Osteocyte (in vitro differentiated cells): Measurements from ENCODE around the gene ZNF689. TPM values are rescaled to one million over a fixed set of nuclear protein-coding genes. Genes with fewer than 3 reads are reported as not detected.
"Not testable (repeated sequence)": the region's sequence is repeated elsewhere in the genome, so short reads cannot be mapped to it uniquely, and the experiment has no call there.

Source experiments
- DNase-seq: peaks from one replicate; pipeline ENCODE4 v3.0.0; 2021; ENCODE audit warnings: mixed read lengths; ENCODE audit not compliant: unreplicated experiment; ENCODE audit errors: extremely low spot score
- H3K27ac Mint-ChIP-seq: one replicate; pipeline ENCODE4 v1.8.0; 2021; ENCODE audit warnings: mild to moderate bottlenecking, mixed read lengths; ENCODE audit not compliant: unreplicated experiment
- H3K27me3 Mint-ChIP-seq: one replicate; pipeline ENCODE4 v1.8.0; 2021; ENCODE audit warnings: mixed read lengths; ENCODE audit not compliant: unreplicated experiment
- H3K36me3 Mint-ChIP-seq: one replicate; pipeline ENCODE4 v1.8.0; 2021; ENCODE audit warnings: mixed read lengths; ENCODE audit not compliant: unreplicated experiment
- H3K4me1 Mint-ChIP-seq: one replicate; pipeline ENCODE4 v1.8.0; 2021; ENCODE audit warnings: mixed read lengths; ENCODE audit not compliant: unreplicated experiment
- H3K4me3 Mint-ChIP-seq: one replicate; pipeline ENCODE4 v1.8.0; 2021; ENCODE audit warnings: mild to moderate bottlenecking, moderate library complexity, mixed read lengths; ENCODE audit not compliant: unreplicated experiment
- H3K9me3 Mint-ChIP-seq: one replicate; pipeline ENCODE4 v1.8.0; 2021; ENCODE audit warnings: mixed read lengths; ENCODE audit not compliant: unreplicated experiment
- total RNA-seq: library from RNA; stranded (reverse); gene quantifications from 2 replicates; pipeline ENCODE4 v1.2.1, GENCODE V29; 2021
- TF ChIP-seq, protein P1 (sequence below): fragments of 200-600 bp; sonication (generic); IDR thresholded peaks from 2 replicates; pipeline ENCODE4 v1.5.0; 2021; ENCODE audit warnings: antibody characterized with exemption, mild to moderate bottlenecking, moderate library complexity

ZNF689 gene
- total RNA-seq, 1 donor from 2014 or later = 8.8 TPM

DNA sequence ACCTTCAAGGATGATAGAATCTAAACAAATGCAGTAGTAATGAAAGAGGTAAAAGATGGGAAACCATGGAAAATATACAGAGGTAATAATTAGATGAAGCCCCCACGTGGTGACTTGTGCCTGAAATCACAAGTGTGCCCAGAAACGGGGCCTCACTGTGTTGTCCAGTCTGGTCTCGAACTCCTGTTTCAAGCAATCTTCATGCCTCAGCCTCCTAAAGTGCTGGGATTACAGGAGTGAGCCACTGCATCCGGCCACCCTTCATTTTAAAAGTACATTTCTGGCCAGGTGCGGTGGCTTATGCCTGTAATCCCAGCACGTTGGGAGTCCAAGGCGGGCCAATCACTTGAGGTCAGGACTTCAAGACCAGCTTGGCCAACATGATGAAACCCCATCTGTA, 26.4 kb upstream of the ZNF689 start:
- TF ChIP-seq, protein P1, sequence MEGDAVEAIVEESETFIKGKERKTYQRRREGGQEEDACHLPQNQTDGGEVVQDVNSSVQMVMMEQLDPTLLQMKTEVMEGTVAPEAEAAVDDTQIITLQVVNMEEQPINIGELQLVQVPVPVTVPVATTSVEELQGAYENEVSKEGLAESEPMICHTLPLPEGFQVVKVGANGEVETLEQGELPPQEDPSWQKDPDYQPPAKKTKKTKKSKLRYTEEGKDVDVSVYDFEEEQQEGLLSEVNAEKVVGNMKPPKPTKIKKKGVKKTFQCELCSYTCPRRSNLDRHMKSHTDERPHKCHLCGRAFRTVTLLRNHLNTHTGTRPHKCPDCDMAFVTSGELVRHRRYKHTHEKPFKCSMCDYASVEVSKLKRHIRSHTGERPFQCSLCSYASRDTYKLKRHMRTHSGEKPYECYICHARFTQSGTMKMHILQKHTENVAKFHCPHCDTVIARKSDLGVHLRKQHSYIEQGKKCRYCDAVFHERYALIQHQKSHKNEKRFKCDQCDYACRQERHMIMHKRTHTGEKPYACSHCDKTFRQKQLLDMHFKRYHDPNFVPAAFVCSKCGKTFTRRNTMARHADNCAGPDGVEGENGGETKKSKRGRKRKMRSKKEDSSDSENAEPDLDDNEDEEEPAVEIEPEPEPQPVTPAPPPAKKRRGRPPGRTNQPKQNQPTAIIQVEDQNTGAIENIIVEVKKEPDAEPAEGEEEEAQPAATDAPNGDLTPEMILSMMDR = no peak
- Mint-ChIP-seq H3K4me1 (peaks cover 14% of the 10 kb centered on the region), H3K27me3 (no peaks in the 10 kb centered on the region), H3K27ac (no peak overlapping the region), H3K9me3 (no peaks in the 10 kb centered on the region), H3K4me3 (no peak overlapping the region), H3K36me3 (no peaks in the 10 kb centered on the region)
- DNase-seq = no peak

DNA sequence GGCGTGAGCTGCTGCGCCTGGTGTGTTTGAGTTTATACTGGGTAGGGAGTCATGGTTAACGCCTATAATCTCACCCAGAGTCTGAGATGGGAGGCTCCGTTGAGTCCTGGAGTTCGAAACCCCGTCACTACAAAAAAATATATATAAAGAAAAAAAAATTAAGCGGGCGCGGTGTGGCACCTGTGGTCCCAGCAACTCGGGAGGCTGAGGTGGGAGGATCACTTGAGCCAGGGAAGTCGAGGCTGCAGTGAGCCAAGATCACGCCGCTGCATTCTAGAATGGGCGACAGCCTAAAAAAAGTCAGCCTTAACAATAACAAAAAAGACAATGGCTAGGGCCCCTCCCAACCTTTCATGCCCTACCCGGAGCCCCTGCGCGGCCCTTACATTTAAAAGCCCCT, 23.3 kb upstream of the ZNF689 start:
- Mint-ChIP-seq H3K27ac (peak overlapping the region; percentile 97), H3K36me3 (no peaks in the 10 kb centered on the region), H3K9me3 (no peaks in the 10 kb centered on the region), H3K4me1 (peaks cover 17% of the 10 kb centered on the region), H3K27me3 (no peaks in the 10 kb centered on the region), H3K4me3 (peak overlapping the region; percentile 87)
- DNase-seq = no peak
- TF ChIP-seq, protein P1 = no peak

DNA sequence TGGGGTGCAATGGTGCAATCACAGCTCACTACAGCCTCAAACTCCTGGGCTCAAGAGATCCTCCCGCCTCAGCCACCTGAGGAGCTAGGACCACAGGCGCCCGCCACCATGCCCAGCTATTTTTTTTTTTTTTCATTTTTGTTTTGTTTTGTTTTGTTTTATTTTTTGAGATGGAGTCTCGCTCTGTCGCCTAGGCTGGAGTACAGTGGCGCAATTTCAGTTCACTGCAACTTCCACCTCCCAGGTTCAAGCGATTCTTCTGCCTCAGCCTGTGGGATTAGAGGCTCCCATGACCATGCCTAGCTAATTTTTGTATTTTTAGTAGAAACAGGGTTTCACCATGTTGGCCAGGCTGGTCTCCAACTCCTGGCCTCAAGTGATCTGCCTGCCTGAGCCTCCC, 22.3 kb upstream of the ZNF689 start:
- not testable (repeated sequence) for H3K4me3 Mint-ChIP-seq, H3K9me3 Mint-ChIP-seq, H3K27me3 Mint-ChIP-seq, H3K36me3 Mint-ChIP-seq, H3K27ac Mint-ChIP-seq, DNase-seq
- peaks cover 17% of the 10 kb centered on the region for H3K4me1 Mint-ChIP-seq

DNA sequence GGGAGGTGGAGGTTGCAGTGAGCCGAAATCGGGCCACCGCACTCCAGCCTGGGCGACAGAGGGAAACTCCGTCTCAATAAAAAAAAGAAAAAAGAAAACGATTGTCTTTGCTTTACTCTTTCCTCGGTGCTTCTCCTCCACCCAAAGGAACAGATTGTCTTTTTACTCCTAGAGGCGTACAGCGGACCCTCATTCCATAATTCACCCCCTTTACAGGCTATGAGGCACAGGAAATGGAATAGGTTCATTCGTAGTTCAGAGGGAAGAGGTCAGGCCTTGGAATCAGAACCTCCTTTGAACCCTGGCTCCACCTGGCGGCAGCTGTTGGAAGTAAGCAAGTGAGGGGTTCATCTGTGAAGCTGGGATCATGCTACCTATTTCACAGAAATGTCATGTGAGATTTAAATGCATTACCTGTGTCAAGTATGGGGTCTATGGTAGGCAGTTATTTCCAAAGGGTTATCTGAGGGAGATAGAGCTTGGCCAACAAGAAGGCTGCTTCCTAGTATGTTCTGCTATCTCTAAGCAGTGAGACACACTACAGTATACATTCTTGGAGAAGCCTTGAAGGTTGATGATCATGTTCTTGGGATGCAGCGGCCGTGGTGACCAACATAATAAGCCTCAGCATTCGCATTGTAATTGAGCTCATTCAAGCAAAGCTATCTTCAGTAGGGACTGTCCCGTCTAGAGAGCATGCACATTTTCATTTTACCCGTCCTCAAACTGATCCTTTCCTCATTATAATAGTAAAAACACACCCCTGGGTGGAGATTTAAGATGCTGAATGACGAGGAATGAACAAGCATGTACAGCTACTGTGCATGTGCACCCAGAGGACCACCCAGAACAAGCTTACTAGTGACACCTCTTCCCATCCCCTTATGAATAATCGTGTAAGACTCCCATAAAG, 18.7 kb upstream of the ZNF689 start:
- TF ChIP-seq, protein P1 = peak; percentile 92
- H3K36me3 Mint-ChIP-seq = no peaks in the 10 kb centered on the region
- no peaks in the 10 kb centered on the region for H3K9me3 Mint-ChIP-seq
- DNase-seq = peak; percentile 90
- no peak overlapping the region for H3K4me3 Mint-ChIP-seq
- H3K4me1 Mint-ChIP-seq = peaks cover 4% of the 10 kb centered on the region
- H3K27ac Mint-ChIP-seq = no peak overlapping the region
- no peaks in the 10 kb centered on the region for H3K27me3 Mint-ChIP-seq

DNA sequence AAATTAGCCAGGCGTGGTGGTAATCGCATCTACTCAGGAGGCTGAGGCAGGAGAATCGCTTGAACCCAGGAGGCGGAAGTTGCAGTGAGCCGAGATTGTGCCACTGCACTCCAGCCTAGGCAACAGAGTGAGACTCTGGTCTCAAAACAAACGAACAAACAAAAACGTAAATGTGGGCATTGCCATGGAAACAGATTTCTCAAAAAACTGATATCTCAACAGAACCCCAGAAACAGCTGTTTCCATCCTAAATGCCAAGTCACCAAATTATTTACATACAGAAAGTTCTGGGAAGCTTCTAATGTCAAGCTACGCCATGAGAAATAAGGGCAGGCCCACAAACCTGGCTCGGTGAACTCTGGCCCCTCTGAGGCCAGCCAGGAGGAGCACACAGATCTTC, 16.0 kb upstream of the ZNF689 start:
- Mint-ChIP-seq H3K36me3 (no peaks in the 10 kb centered on the region), H3K4me1 (peaks cover 3% of the 10 kb centered on the region), H3K4me3 (no peak overlapping the region), H3K27ac (no peak overlapping the region), H3K9me3 (no peaks in the 10 kb centered on the region), H3K27me3 (peaks cover 19% of the 10 kb centered on the region)
- no peak for DNase-seq
- TF ChIP-seq, protein P1 = no peak
